PC-9 (cell line): Measurements from ENCODE around the gene ZNF581. TPM values are rescaled to one million over a fixed set of nuclear protein-coding genes. Genes with fewer than 3 reads are reported as not detected.

Experiments used
- BruUV-seq: library from RNA; stranded (reverse); fragments of 400-500 nt; replicated peaks from 2 replicates; lab custom pipeline; 2021; lab: Mats Ljungman, UMichigan
- CTCF ChIA-PET: fragments of 300-600 bp; sonication (Branson Sonifier 250); formaldehyde crosslinking; loops from one replicate; lab custom pipeline; 2022; ENCODE audit warnings: antibody characterized with exemption; lab: Charles Lee
- POLR2A ChIA-PET: fragments of 300-600 bp; sonication (Branson Sonifier 250); formaldehyde crosslinking; loops from one replicate; lab custom pipeline; 2022; ENCODE audit warnings: antibody characterized with exemption; ENCODE audit not compliant: unreplicated experiment; lab: Charles Lee
- DNase-seq, 2 experiments: peaks; one replicate each; pipeline versions ENCODE4 v3.0.0 to v3.0.0-alpha.2; 2015 to 2022; ENCODE audit warnings: mixed read lengths in 1 of 2
- H2AFZ ChIP-seq: fragments of 200-600 bp; sonication (generic); 2 replicates; pipeline ENCODE4 v1.8.1; 2017; ENCODE audit warnings: antibody characterized with exemption
- H3F3A ChIP-seq: fragments of 200-600 bp; sonication (generic); 2 replicates; pipeline ENCODE4 v1.8.1; 2017; ENCODE audit warnings: antibody characterized with exemption, mild to moderate bottlenecking, low read depth; ENCODE audit not compliant: insufficient read depth
- H3K27ac ChIP-seq: fragments of 200-600 bp; sonication (generic); 2 replicates; pipeline ENCODE4 v1.6.1; 2016; ENCODE audit warnings: mixed run types
- H3K27me3 ChIP-seq: fragments of 200-600 bp; sonication (generic); 2 replicates; pipeline ENCODE4 v1.6.1; 2016; ENCODE audit warnings: low read depth, mixed run types; ENCODE audit not compliant: insufficient read depth
- H3K36me3 ChIP-seq: fragments of 200-600 bp; sonication (generic); 2 replicates; pipeline ENCODE4 v1.6.1; 2016; ENCODE audit warnings: low read depth, mixed run types
- H3K4me1 ChIP-seq: fragments of 200-600 bp; sonication (generic); replicated peaks from 2 replicates; pipeline ENCODE4 v1.6.1; 2016; ENCODE audit warnings: mixed run types; ENCODE audit not compliant: insufficient read depth
- H3K4me2 ChIP-seq: fragments of 200-600 bp; sonication (generic); 2 replicates; pipeline ENCODE4 v1.6.1; 2017; ENCODE audit warnings: mixed run types
- H3K4me3 ChIP-seq: fragments of 200-600 bp; sonication (generic); 2 replicates; pipeline ENCODE4 v1.6.1; 2016; ENCODE audit warnings: mixed run types
- H3K79me2 ChIP-seq: fragments of 200-600 bp; sonication (generic); 2 replicates; pipeline ENCODE4 v1.6.1; 2017; ENCODE audit warnings: low read depth, mixed run types
- H3K9me2 ChIP-seq: fragments of 200-600 bp; sonication (generic); 2 replicates; pipeline ENCODE4 v1.8.1; 2017; ENCODE audit warnings: mild to moderate bottlenecking; ENCODE audit not compliant: insufficient read depth
- H3K9me3 ChIP-seq: fragments of 200-600 bp; sonication (generic); 2 replicates; pipeline ENCODE4 v1.8.1; 2016; ENCODE audit warnings: low read depth; ENCODE audit not compliant: insufficient read depth
- H4K20me1 ChIP-seq: fragments of 200-600 bp; sonication (generic); 2 replicates; pipeline ENCODE4 v1.8.1; 2017; ENCODE audit not compliant: insufficient read depth
- EZH2 ChIP-seq: fragments of 200-600 bp; sonication (generic); IDR thresholded peaks from 2 replicates; pipeline ENCODE4 v1.8.0; 2017; ENCODE audit warnings: antibody characterized with exemption, low read depth
- intact Hi-C: fragments of 100-400 bp; cut with micrococcal nuclease; formaldehyde crosslinking; loops from one replicate; pipeline ENCODE4 v1.10.0; 2022; ENCODE audit not compliant: unreplicated experiment
- total RNA-seq: library from RNA; stranded (reverse); gene quantifications from 2 replicates; pipeline ENCODE4 v1.2.3, GENCODE V29; 2021
- TF ChIP-seq, protein P1 (sequence below): fragments of 200-600 bp; sonication (generic); conservative IDR thresholded peaks from 2 replicates; pipeline ENCODE4 v1.6.1; 2017; ENCODE audit warnings: mixed run types, antibody characterized with exemption, mild to moderate bottlenecking, moderate library complexity

The ZNF581 gene
- total RNA-seq, 1 experiment from 2014 or later: 53.5 TPM

- ChIA-PET POLR2A (no interaction called here), CTCF (no interaction called here)
- peaks cover 86% of the 10 kb centered on the region for H3F3A ChIP-seq
- no peak overlapping the region for H2AFZ ChIP-seq
- DNase-seq: no peak
- H3K9me3 ChIP-seq: no peaks in the 10 kb centered on the region
- no peak for TF ChIP-seq EZH2
- TF ChIP-seq, protein P1, sequence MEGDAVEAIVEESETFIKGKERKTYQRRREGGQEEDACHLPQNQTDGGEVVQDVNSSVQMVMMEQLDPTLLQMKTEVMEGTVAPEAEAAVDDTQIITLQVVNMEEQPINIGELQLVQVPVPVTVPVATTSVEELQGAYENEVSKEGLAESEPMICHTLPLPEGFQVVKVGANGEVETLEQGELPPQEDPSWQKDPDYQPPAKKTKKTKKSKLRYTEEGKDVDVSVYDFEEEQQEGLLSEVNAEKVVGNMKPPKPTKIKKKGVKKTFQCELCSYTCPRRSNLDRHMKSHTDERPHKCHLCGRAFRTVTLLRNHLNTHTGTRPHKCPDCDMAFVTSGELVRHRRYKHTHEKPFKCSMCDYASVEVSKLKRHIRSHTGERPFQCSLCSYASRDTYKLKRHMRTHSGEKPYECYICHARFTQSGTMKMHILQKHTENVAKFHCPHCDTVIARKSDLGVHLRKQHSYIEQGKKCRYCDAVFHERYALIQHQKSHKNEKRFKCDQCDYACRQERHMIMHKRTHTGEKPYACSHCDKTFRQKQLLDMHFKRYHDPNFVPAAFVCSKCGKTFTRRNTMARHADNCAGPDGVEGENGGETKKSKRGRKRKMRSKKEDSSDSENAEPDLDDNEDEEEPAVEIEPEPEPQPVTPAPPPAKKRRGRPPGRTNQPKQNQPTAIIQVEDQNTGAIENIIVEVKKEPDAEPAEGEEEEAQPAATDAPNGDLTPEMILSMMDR: no peak
- intact Hi-C loops: no loop called here
- H3K27ac ChIP-seq: no peak overlapping the region
- no peaks in the 10 kb centered on the region for H3K27me3 ChIP-seq
- peaks cover 42% of the 10 kb centered on the region for H3K36me3 ChIP-seq
- H3K4me1 ChIP-seq: peaks cover 61% of the 10 kb centered on the region
- H4K20me1 ChIP-seq: peaks cover 86% of the 10 kb centered on the region
- H3K4me3 ChIP-seq: no peak overlapping the region
- H3K4me2 ChIP-seq: no peak overlapping the region
- peaks cover 89% of the 10 kb centered on the region for H3K79me2 ChIP-seq
- no peaks in the 10 kb centered on the region for H3K9me2 ChIP-seq
- no TSS peak for BruUV-seq
Measured at GRCh38 chr19:55669418-55670279, 26.2 kb downstream of the ZNF581 start.

GRCh38 chr19:55670280-55671053 lies 27.0 kb downstream of the ZNF581 start:
- intact Hi-C loops: no loop called here
- Histone ChIP-seq H3K9me3 (no peaks in the 10 kb centered on the region), H3K4me2 (peak overlapping the region; percentile 15; the same call in 1 of the 2 replicates), H3K9me2 (no peaks in the 10 kb centered on the region), H3K27ac (no peak overlapping the region), H3K79me2 (peaks cover 85% of the 10 kb centered on the region), H3F3A (peaks cover 85% of the 10 kb centered on the region), H4K20me1 (peaks cover 82% of the 10 kb centered on the region), H3K36me3 (peaks cover 42% of the 10 kb centered on the region), H2AFZ (no peak overlapping the region), H3K4me3 (no peak overlapping the region), H3K27me3 (no peaks in the 10 kb centered on the region), H3K4me1 (peaks cover 61% of the 10 kb centered on the region)
- BruUV-seq: no TSS peak
- CTCF ChIA-PET: no interaction called here
- peak in 1 of 2 experiments; percentile 66 for DNase-seq
- TF ChIP-seq EZH2: no peak
- TF ChIP-seq, protein P1: no peak
- POLR2A ChIA-PET: no interaction called here

DNA sequence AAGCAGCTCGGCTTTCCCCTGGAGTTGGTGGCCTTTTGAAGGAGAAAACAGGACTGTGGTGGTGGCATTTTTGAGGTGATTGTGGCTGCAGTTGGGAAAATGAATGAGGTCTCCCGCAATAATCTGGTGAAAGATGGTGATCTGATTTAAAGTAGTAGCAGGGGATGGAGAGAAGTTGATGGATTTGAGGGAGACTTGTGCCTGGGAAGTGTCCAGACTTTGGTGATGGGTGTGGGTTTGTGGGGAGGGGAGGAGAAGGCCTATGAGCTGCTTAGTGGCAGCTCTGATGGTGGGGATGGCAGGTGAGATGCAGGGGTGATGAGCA lies 27.6 kb downstream of the ZNF581 start:
- ChIA-PET POLR2A (no interaction called here), CTCF (no interaction called here)
- H3K79me2 ChIP-seq: peaks cover 85% of the 10 kb centered on the region
- no TSS peak for BruUV-seq
- no peaks in the 10 kb centered on the region for H3K9me2 ChIP-seq
- H2AFZ ChIP-seq: no peak overlapping the region
- no peak overlapping the region for H3K27ac ChIP-seq
- no peaks in the 10 kb centered on the region for H3K27me3 ChIP-seq
- H3K4me3 ChIP-seq: no peak overlapping the region
- peaks cover 77% of the 10 kb centered on the region for H4K20me1 ChIP-seq
- H3F3A ChIP-seq: peaks cover 80% of the 10 kb centered on the region
- H3K9me3 ChIP-seq: no peaks in the 10 kb centered on the region
- H3K4me1 ChIP-seq: peaks cover 61% of the 10 kb centered on the region
- TF ChIP-seq EZH2: no peak
- TF ChIP-seq, protein P1: no peak
- 0 out of 2 replicates have a peak overlapping the region, but pooled peaks have one; percentile 15 for H3K4me2 ChIP-seq
- H3K36me3 ChIP-seq: peaks cover 41% of the 10 kb centered on the region
- DNase-seq: no peak
- intact Hi-C loops: no loop called here
